Measurements from ENCODE around the gene UQCC3.

DNA sequence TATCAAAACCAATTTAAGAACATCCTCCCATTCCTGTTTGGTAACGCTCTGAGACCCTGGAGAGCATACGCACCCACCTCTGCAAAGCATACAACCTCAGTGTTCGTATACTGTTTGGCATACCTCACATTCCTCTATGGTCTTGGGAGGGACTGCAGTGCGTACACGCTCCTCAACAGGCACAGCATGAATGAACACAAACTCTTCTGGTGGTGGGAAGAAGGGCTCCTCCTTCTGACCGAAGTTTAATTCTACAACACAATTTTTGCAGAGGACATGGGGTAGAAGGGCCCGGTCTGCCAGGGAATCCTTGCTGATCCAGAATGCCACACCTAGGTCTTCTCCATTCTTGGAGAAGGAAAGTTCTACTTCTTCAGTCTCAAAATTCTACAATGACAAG lies 50.5 kb downstream of the UQCC3 start:
- TF ChIP-seq EP300 (IDR thresholded peaks at IDR 0.05; ENCODE audit: low read length) (no peak), ZNF316 (IDR thresholded peaks at IDR 0.05) (no peak)
